ENCODE results near the gene TMPRSS3. TPM values are rescaled to one million over a fixed set of nuclear protein-coding genes. Genes with fewer than 3 reads are reported as not detected.

TMPRSS3 gene
- 1 to 10 TPM in 3 of 4 donors, under 1 TPM in 1; 0.29 to 2.5 (median 2.0) TPM for polyA plus RNA-seq (ENCODE audit: insufficient read length in 4 of 4)

GRCh38 chr21:42395905-42396651, at the start of gene TMPRSS3:
Gene TMPRSS3, minus strand, starts transcription at chr21:42396052. Its CDS starts 635 bp downstream, at chr21:42395417.
- DNase-seq (ENCODE audit: low read depth in 4 of 4, low spot score in 3 of 4) = no peak

GRCh38 chr21:42445311-42445710, 49.5 kb upstream of the TMPRSS3 start:
- DNase-seq (ENCODE audit: low read depth in 4 of 4, low spot score in 3 of 4) = no peak

DNA sequence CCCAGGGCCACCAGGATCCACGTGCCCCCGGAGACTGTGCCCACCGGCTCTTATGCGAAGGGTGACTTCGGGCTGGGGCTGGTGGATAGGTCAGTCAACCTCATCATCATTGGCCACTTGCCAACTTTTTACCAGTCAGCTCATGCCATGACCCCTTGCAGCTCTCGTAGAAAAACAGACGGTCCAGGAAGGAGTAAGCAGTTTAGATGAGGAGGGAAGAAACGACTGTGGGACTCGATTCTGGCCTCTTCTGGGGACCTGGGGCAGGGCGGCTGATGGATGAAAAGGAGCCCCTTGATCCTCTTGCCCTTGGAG, 48.9 kb upstream of the TMPRSS3 start:
- no peak for DNase-seq (ENCODE audit: low read depth in 4 of 4, low spot score in 3 of 4)

- DNase-seq (ENCODE audit: low read depth in 4 of 4, low spot score in 3 of 4) = no peak
These were observed 48.3 kb upstream of the TMPRSS3 start for GRCh38 chr21:42443876-42444744.

- DNase-seq (ENCODE audit: low read depth in 4 of 4, low spot score in 3 of 4) = no peak
These were observed 47.4 kb upstream of the TMPRSS3 start for GRCh38 chr21:42443181-42443785.

- DNase-seq (ENCODE audit: low read depth in 4 of 4, low spot score in 3 of 4) = no peak
These were observed 46.1 kb upstream of the TMPRSS3 start for GRCh38 chr21:42441963-42442362.

- DNase-seq (ENCODE audit: low read depth in 4 of 4, low spot score in 3 of 4) = no peak
These were observed 44.4 kb upstream of the TMPRSS3 start for GRCh38 chr21:42440187-42440792.

GRCh38 chr21:42439284-42440186, 43.7 kb upstream of the TMPRSS3 start:
- no peak for DNase-seq (ENCODE audit: low read depth in 4 of 4, low spot score in 3 of 4)

DNA sequence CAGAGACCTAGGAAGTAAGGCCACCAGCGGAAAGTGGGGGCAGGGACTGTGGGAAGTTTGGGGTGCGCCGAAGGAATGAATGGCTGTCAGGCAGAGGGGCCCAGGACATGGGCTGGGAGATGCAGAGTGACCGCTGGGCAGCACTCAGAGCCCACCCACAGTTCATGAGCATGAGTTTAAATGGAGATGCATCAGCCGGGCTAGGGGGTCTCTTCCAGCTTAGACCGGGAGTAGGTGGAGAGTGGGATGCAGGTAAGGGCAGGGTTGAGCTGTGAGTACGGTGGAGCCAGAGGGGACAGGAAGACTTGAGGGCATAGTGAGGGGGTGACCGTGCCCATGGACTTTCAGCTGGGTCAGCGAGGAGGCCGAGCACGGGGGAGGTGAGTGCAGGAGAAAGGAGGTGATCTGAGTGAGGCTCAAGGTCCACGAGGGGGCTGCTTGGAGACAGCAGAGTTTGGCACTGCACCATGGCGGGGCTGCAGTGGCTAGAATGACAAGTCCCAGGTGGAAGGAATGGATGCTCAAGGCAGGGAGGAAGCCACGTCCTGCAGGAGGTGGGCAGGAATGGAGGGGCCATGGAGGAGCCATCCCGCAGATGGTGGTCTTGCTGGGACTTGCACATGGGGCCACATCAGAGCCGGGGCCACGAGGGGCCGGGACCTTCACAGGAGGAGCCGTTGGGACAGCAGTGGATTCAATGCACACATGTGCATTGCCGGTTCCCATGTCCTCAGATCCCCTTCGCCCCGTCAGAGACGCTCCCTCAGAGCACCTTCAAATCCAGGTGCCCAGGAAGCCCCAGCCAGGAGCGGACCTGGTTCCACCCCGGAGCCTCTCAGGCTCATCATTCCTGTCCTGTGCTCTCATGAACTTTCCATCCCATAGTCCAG, 42.7 kb upstream of the TMPRSS3 start:
- DNase-seq (ENCODE audit: low read depth in 4 of 4, low spot score in 3 of 4) = no peak

GRCh38 chr21:42437786-42438185, 41.9 kb upstream of the TMPRSS3 start:
- no peak for DNase-seq (ENCODE audit: low read depth in 4 of 4, low spot score in 3 of 4)

- no peak for DNase-seq (ENCODE audit: low read depth in 4 of 4, low spot score in 3 of 4)
These were observed 41.1 kb upstream of the TMPRSS3 start for GRCh38 chr21:42436914-42437313.

- DNase-seq (ENCODE audit: low read depth in 4 of 4, low spot score in 3 of 4) = no peak
These were observed 40.0 kb upstream of the TMPRSS3 start for GRCh38 chr21:42435833-42436232.

DNA sequence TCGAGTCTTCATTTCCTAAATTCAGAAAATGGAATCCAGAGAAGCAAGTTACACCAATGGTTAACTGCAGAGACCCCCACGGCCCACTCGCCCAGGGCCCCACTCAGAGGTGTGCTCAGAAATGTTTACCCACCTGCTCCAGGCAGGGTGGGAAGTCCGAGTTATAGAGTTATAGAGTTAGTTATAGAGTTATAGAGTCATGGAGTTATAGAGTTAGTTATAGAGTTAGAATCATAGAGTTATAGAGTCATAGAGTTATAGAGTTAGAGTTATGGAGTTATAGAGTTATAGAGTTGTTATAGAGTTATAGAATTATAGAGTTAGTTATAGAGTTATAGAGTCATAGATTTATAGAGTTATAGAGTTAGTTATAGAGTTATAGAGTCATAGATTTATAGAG, 39.5 kb upstream of the TMPRSS3 start:
- DNase-seq (ENCODE audit: low read depth in 4 of 4, low spot score in 3 of 4) = no peak

DNA sequence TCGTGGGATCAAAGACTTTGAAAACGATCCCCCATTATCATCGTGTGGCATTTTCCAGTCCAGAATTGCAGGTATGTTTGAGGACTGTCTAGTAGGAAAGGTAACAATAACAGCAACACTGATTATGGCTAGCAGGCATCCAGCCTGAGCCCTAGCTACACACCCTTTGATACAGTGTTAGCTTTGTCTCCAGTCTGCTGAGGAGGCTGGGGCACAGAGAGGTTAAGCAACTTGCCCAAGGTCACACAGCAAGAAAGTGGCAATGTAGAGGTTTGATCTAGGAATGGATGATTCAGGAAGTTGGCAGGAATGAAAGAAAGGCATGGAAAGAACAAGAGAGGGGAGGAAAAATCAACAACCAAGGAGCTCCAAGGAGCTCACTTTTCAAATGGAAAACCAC, 39.0 kb upstream of the TMPRSS3 start:
- DNase-seq (ENCODE audit: low read depth in 4 of 4, low spot score in 3 of 4) = no peak

DNA sequence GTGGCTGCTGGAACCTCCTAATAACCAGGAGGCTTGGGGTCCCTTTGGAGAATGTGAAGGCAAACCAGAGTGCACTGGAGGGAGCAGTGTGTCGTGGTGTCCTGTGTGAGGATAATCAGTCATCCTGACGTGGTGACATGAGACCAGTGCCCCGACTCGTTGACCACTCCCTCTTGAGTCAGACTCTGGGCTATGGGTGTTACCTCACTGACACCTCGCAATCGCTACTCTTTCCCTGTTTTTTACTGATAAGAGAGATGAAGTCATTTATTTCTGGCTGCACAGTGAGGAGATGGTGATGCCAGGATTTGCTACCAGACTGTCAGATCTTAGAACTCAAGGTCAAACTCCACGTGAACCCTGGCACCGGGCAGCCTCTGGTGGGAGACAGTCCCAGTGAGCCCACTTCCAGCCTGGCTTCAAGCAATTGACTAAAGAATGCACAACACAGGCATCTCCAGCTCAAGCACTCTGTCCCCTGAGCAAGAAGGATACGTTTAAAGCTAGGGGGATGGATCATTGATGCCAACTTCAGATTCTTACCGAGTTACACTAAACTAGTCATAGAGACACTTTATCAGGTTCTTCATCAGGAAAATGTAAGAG, 38.2 kb upstream of the TMPRSS3 start:
- DNase-seq (ENCODE audit: low read depth in 4 of 4, low spot score in 3 of 4) = no peak

- DNase-seq (ENCODE audit: low read depth in 4 of 4, low spot score in 3 of 4) = no peak
These were observed 36.8 kb upstream of the TMPRSS3 start for GRCh38 chr21:42432695-42433094.

GRCh38 chr21:42431196-42431595, 35.3 kb upstream of the TMPRSS3 start:
- DNase-seq (ENCODE audit: low read depth in 4 of 4, low spot score in 3 of 4) = no peak

DNA sequence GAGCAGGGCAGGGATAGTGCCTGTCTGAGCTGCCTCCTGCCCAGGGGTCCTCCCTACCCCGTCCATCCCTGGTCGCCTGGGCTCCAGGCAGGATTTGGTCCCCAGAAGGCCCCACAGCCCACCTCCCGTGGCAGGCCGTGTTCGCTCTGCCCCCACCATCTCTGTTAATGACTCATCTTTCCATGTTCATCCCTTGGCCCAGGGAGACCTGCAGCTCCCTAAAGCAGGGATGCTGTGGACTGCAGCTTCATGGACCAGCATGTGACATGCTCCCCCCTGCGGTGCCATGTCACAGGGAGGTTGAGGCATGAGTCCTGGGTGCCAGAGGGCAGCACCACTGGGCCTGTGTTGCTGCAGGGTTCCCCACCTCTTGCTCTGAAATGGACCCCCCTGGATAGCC, 34.7 kb upstream of the TMPRSS3 start:
- no peak for DNase-seq (ENCODE audit: low read depth in 4 of 4, low spot score in 3 of 4)

GRCh38 chr21:42429856-42430255, 34.0 kb upstream of the TMPRSS3 start:
- DNase-seq (ENCODE audit: low read depth in 4 of 4, low spot score in 3 of 4) = no peak

All from left renal pelvis (tissue), 4 donors.